ENCODE data around the gene PRAC2. TPM values are rescaled to one million over a fixed set of nuclear protein-coding genes. Genes with fewer than 3 reads are reported as not detected.

The PRAC2 gene
- total RNA-seq, 1 experiment from 2014 or later: not detected

DNA sequence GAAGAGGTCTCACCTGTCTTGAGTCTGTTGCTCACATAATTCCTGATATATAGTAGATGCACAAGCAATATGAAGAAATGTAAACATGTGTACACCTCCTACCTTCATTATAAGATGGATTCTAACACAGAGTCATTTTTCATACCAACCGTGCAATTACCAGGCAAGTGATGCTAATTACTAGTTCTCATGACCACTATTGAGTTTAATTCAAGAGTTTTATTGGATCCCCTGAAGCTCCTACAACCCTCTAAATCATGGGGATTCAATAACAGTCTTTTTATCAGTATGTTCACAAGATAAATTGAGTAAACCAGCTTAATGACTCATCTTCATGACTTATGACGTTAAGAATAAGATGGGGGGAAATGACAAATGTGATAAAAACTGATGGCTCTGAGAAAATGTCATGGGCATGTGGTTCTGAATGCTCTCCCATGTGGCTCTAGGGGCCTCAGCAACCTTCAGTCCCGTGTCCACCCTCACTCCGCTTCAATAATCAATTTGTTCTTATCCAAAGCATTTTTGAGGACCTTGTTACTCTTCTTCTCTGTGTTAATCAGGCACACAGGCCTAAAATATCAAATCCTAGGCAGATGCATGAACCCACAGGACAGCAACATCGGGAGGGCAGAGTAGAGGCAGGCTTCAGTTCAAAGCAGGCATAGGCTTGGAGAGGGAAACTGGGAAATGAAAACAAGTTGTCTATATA is 43.4 kb upstream of the PRAC2 start:
- Histone ChIP-seq H3K9ac (ENCODE audit: low read length) (no peak overlapping the region), H3K4me1 (ENCODE audit: control insufficient read depth in 1 of 2, insufficient read depth in 2 of 2, low read length in 2 of 2) (peaks cover 0 to 13% of the 10 kb centered on the region in 2 experiments; a peak in 2 of 4 replicates), H3K4me3 (replicated peaks in 1 of 2; ENCODE audit: low read depth in 1 of 2, low read length in 2 of 2) (no peak overlapping the region), H3K36me3 (ENCODE audit: control insufficient read depth in 1 of 2, insufficient read depth in 2 of 2, low read length in 2 of 2) (no peaks in the 10 kb centered on the region), H3K4me2 (ENCODE audit: low read length) (no peak overlapping the region), H2AFZ (ENCODE audit: low read depth, low read length, poor library complexity, severe bottlenecking) (no peak overlapping the region), H3K9me3 (ENCODE audit: control insufficient read depth in 1 of 2, insufficient read depth in 1 of 2, low read depth in 1 of 2, low read length in 2 of 2) (no peaks in the 10 kb centered on the region), H3K9me2 (ENCODE audit: insufficient read depth) (no peaks in the 10 kb centered on the region), H4K20me1 (ENCODE audit: insufficient read depth) (no peaks in the 10 kb centered on the region), H3K27ac (ENCODE audit: low read depth, low read length) (no peak overlapping the region), H3K27me3 (ENCODE audit: insufficient read depth, low read length) (no peaks in the 10 kb centered on the region), H3K79me2 (ENCODE audit: insufficient read depth, low read length) (no peaks in the 10 kb centered on the region)
- DNase-seq (ENCODE audit: low read depth, low spot score) (no peak), ATAC-seq (no peak)
- ChIA-PET RAD21 (ENCODE audit: low non-redundant PET in 1 of 2, low total read pairs in 2 of 2, uncharacterized antibody in 2 of 2, unreplicated experiment in 2 of 2) (interaction anchor here (0.6 to 3.3 kb wide), 7 partner anchors 45 to 199 kb away, joined by 3 to 29 read pairs (median 12); no protein-coding TSS in a partner anchor), CTCF (interaction anchor here (0.9 to 12.8 kb wide), 34 partner anchors 8 to 356 kb away, joined by 3 to 221 read pairs (median 8); partner anchors contain the start of genes ATP5MC1, HOXB13, HOXB9 and PRAC2), POLR2A (interaction anchor here (1.2 to 2.0 kb wide), 3 partner anchors 13 to 111 kb away, joined by 3 to 8 read pairs (median 6); no protein-coding TSS in a partner anchor)
- BruUV-seq (replicated peaks): no TSS peak
- intact Hi-C loops (cut with micrococcal nuclease): loop anchor here (2.0 kb wide), 1 partner anchor 199 kb away; no protein-coding TSS in a partner anchor
- TF ChIP-seq JUND (IDR thresholded peaks at IDR 0.05): no peak
- TF ChIP-seq POLR2AphosphoS5 (IDR thresholded peaks at IDR 0.05; ENCODE audit: low read depth, low read length): no peak
- TF ChIP-seq, protein P1, sequence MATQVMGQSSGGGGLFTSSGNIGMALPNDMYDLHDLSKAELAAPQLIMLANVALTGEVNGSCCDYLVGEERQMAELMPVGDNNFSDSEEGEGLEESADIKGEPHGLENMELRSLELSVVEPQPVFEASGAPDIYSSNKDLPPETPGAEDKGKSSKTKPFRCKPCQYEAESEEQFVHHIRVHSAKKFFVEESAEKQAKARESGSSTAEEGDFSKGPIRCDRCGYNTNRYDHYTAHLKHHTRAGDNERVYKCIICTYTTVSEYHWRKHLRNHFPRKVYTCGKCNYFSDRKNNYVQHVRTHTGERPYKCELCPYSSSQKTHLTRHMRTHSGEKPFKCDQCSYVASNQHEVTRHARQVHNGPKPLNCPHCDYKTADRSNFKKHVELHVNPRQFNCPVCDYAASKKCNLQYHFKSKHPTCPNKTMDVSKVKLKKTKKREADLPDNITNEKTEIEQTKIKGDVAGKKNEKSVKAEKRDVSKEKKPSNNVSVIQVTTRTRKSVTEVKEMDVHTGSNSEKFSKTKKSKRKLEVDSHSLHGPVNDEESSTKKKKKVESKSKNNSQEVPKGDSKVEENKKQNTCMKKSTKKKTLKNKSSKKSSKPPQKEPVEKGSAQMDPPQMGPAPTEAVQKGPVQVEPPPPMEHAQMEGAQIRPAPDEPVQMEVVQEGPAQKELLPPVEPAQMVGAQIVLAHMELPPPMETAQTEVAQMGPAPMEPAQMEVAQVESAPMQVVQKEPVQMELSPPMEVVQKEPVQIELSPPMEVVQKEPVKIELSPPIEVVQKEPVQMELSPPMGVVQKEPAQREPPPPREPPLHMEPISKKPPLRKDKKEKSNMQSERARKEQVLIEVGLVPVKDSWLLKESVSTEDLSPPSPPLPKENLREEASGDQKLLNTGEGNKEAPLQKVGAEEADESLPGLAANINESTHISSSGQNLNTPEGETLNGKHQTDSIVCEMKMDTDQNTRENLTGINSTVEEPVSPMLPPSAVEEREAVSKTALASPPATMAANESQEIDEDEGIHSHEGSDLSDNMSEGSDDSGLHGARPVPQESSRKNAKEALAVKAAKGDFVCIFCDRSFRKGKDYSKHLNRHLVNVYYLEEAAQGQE (IDR thresholded peaks at IDR 0.05; ENCODE audit: low read depth): no peak
- no peak for TF ChIP-seq SP1 (IDR thresholded peaks at IDR 0.05; ENCODE audit: low read depth)
- TF ChIP-seq CBX3 (IDR thresholded peaks at IDR 0.05; ENCODE audit: low read depth): no peak
- TF ChIP-seq POLR2A (IDR thresholded peaks at IDR 0.05; ENCODE audit: borderline replicate concordance, extremely low read depth, insufficient read depth, insufficient read length): no peak
- TF ChIP-seq, protein P2, sequence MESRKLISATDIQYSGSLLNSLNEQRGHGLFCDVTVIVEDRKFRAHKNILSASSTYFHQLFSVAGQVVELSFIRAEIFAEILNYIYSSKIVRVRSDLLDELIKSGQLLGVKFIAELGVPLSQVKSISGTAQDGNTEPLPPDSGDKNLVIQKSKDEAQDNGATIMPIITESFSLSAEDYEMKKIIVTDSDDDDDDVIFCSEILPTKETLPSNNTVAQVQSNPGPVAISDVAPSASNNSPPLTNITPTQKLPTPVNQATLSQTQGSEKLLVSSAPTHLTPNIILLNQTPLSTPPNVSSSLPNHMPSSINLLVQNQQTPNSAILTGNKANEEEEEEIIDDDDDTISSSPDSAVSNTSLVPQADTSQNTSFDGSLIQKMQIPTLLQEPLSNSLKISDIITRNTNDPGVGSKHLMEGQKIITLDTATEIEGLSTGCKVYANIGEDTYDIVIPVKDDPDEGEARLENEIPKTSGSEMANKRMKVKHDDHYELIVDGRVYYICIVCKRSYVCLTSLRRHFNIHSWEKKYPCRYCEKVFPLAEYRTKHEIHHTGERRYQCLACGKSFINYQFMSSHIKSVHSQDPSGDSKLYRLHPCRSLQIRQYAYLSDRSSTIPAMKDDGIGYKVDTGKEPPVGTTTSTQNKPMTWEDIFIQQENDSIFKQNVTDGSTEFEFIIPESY (IDR thresholded peaks at IDR 0.05; ENCODE audit: extremely low read depth, insufficient replicate concordance, low read length): no peak
- no peak for TF ChIP-seq CEBPB (IDR thresholded peaks at IDR 0.05; ENCODE audit: low read depth)
- no peak for TF ChIP-seq ZFX (IDR thresholded peaks at IDR 0.05)
- TF ChIP-seq EZH2phosphoT487 (IDR thresholded peaks at IDR 0.05; ENCODE audit: borderline replicate concordance): no peak
- TF ChIP-seq EZH2 (IDR thresholded peaks at IDR 0.05): no peak
- TF ChIP-seq, protein P3, sequence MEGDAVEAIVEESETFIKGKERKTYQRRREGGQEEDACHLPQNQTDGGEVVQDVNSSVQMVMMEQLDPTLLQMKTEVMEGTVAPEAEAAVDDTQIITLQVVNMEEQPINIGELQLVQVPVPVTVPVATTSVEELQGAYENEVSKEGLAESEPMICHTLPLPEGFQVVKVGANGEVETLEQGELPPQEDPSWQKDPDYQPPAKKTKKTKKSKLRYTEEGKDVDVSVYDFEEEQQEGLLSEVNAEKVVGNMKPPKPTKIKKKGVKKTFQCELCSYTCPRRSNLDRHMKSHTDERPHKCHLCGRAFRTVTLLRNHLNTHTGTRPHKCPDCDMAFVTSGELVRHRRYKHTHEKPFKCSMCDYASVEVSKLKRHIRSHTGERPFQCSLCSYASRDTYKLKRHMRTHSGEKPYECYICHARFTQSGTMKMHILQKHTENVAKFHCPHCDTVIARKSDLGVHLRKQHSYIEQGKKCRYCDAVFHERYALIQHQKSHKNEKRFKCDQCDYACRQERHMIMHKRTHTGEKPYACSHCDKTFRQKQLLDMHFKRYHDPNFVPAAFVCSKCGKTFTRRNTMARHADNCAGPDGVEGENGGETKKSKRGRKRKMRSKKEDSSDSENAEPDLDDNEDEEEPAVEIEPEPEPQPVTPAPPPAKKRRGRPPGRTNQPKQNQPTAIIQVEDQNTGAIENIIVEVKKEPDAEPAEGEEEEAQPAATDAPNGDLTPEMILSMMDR (IDR thresholded peaks at IDR 0.05 in 2 of 3, conservative IDR thresholded peaks at IDR 0.05 in 1 of 3; ENCODE audit: borderline replicate concordance in 1 of 3, insufficient read depth in 1 of 3, low read depth in 2 of 3, low read length in 2 of 3): no peak
- TF ChIP-seq TCF7L2 (IDR thresholded peaks at IDR 0.05; ENCODE audit: borderline replicate concordance, extremely low read depth, insufficient read depth, insufficient read length): no peak
